T-helper 1 cell (primary cell): Measurements from ENCODE around the gene CTTNBP2.

Source experiments
- DNase-seq, 5 donors: peaks; one replicate each; pipeline ENCODE4 v3.0.0-alpha.2; 2012 to 2020

CTTNBP2 gene

GRCh38 chr7:117824592-117824991 is 48.6 kb downstream of the CTTNBP2 start:
- DNase-seq = no peak

GRCh38 chr7:117819558-117819957 is 53.7 kb downstream of the CTTNBP2 start:
- DNase-seq = no peak

- no peak for DNase-seq
Observed at GRCh38 chr7:117818232-117818631, 55.0 kb downstream of the CTTNBP2 start.

GRCh38 chr7:117816727-117817126 is 56.5 kb downstream of the CTTNBP2 start:
- DNase-seq = no peak

- DNase-seq = no peak
Observed at GRCh38 chr7:117811696-117812095, 61.5 kb downstream of the CTTNBP2 start.

GRCh38 chr7:117810642-117811512 is 62.4 kb downstream of the CTTNBP2 start:
- no peak for DNase-seq

- DNase-seq = no peak
Observed at GRCh38 chr7:117809958-117810357, 63.3 kb downstream of the CTTNBP2 start.

- no peak for DNase-seq
Observed at GRCh38 chr7:117808910-117809705, 64.1 kb downstream of the CTTNBP2 start.

- no peak for DNase-seq
Observed at GRCh38 chr7:117808341-117808757, 64.9 kb downstream of the CTTNBP2 start.

GRCh38 chr7:117807676-117808075 is 65.6 kb downstream of the CTTNBP2 start:
- DNase-seq = no peak

GRCh38 chr7:117806011-117806410 is 67.2 kb downstream of the CTTNBP2 start:
- DNase-seq = no peak

- no peak for DNase-seq
Observed at GRCh38 chr7:117805241-117805640, 68.0 kb downstream of the CTTNBP2 start.

- DNase-seq = no peak
Observed at GRCh38 chr7:117803476-117803875, 69.8 kb downstream of the CTTNBP2 start.

GRCh38 chr7:117802660-117803059 is 70.6 kb downstream of the CTTNBP2 start:
- no peak for DNase-seq

GRCh38 chr7:117800841-117801240 is 72.4 kb downstream of the CTTNBP2 start:
- DNase-seq = no peak

GRCh38 chr7:117800406-117800805 is 72.8 kb downstream of the CTTNBP2 start:
- DNase-seq = no peak

- DNase-seq = no peak
Observed at GRCh38 chr7:117796889-117797288, 76.4 kb downstream of the CTTNBP2 start.

- no peak for DNase-seq
Observed at GRCh38 chr7:117793976-117794375, 79.3 kb downstream of the CTTNBP2 start.

GRCh38 chr7:117793521-117793920 is 79.7 kb downstream of the CTTNBP2 start:
- DNase-seq = no peak

- DNase-seq = no peak
Observed at GRCh38 chr7:117791877-117792780, 81.1 kb downstream of the CTTNBP2 start.

- DNase-seq = no peak
Observed at GRCh38 chr7:117790731-117791130, 82.5 kb downstream of the CTTNBP2 start.

GRCh38 chr7:117790251-117790650 is 83.0 kb downstream of the CTTNBP2 start:
- DNase-seq = no peak

- no peak for DNase-seq
Observed at GRCh38 chr7:117785431-117785830, 87.8 kb downstream of the CTTNBP2 start.
